Stimulated activated naive CD4-positive, alpha-beta T cell treated with Interleukin-2 at 50 U/mL for 16 hours (primary cell): ENCODE data around the gene NOD2.

Experiments used
- DNase-seq: peaks from one replicate; lab custom pipeline; 2025; lab: John Stamatoyannopoulos, UW

Gene NOD2

GRCh38 chr16:50670476-50670875 is 22.9 kb upstream of the NOD2 start:
- no peak for DNase-seq

DNA sequence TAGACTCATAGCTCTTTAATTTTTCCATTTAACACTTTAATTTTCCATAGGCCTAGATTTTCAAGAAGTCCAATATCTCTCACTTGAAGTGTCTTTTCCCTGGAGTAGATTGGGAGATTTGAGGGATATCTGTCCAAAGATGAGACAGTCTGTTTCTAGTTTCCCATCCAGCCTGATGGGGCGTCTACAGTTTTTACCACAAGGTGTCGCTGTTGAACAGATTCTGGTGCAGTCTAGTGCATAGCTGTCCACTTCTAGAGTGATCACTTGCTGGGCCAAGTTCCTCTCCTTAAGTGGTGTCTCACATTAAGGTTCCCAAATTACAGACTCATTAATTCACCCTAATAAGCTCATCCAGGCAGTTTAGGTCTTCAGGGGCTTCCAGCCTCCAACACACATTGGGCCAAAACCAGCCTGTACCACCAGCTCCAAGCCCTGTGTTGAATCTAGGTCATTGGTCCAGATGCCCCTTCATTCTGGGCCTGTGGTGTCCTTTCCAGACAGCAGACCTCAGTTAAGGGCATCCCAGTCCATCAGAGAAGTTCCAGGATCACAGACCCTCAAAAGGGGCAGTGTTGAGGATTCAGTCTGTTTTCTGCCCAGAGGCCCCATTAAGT is 21.7 kb upstream of the NOD2 start:
- peak; percentile 18 for DNase-seq

GRCh38 chr16:50673496-50674275 is 19.7 kb upstream of the NOD2 start:
- DNase-seq: no peak

GRCh38 chr16:50674831-50675230 is 18.6 kb upstream of the NOD2 start:
- DNase-seq: no peak

- DNase-seq: no peak
Observed at GRCh38 chr16:50675686-50676610, 17.5 kb upstream of the NOD2 start.

GRCh38 chr16:50676684-50677225 is 16.7 kb upstream of the NOD2 start:
- DNase-seq: no peak

GRCh38 chr16:50677351-50677750 is 16.1 kb upstream of the NOD2 start:
- no peak for DNase-seq

- DNase-seq: no peak
Observed at GRCh38 chr16:50678531-50678930, 14.9 kb upstream of the NOD2 start.

GRCh38 chr16:50679266-50679665 is 14.1 kb upstream of the NOD2 start:
- no peak for DNase-seq

DNA sequence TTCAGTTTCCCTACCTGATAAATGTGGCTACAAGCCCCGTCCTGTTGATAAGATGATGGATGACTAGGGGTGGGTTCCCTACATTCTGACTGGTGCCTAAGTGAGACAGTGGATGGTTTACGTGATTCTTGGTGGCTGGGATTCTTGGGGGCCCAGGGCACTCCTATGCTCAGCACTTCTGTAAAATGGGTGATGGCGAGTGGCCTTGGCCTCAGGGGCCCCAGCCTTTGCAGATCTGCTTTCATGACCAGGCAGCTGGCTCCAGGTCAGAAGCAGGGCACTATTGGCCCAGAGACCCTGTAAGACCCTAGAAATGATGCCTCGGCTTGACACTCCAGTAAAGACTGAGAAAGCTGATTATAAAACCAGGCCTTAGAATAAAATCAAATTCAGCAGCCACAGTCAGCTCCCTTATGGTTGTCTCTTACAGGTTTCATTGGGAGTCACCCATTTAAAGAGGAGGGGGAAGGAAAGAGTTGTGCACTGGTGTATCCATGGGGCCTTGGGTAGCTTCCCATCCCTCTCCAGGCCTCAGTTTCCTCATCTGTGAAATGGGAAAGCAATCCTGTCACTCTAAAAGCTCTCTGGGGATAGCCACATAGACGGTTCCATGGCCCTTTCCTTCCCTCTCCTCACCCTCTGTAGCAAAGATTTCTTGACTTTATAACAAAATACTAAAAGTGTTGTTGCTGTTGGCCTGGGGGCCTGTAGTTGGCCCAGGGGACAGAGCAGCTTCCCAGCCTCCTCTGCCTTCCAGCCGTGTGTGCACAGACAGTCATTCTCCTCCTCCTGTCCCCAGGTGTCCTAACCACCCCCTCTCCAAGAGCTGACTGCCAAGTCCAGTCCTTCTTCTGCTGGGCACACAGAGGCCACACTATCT is 13.5 kb upstream of the NOD2 start:
- DNase-seq: no peak

DNA sequence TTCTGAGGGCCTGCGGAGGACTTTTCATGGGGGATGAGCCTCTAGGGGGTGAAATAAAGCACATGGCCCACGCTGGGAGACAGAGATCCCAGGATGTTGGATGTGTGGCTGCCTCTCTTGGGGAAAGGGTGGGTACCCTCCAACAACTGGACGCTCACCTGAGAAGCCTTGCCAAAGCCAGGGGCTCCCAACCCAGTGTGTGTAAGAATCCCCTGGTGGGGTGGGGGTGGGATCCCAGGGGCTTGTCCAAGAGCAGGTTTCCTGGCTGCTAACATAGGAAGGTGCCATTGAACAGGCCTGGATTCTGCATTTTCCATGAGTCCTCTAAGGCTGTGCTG is 12.9 kb upstream of the NOD2 start:
- DNase-seq: no peak

GRCh38 chr16:50681021-50681885 is 12.2 kb upstream of the NOD2 start, which contains the start of gene SNX20:
Gene SNX20 (minus strand): TSS chr16:50681312. CDS start chr16:50677526, 3,786 bp downstream.
- peak; percentile 58 for DNase-seq

DNA sequence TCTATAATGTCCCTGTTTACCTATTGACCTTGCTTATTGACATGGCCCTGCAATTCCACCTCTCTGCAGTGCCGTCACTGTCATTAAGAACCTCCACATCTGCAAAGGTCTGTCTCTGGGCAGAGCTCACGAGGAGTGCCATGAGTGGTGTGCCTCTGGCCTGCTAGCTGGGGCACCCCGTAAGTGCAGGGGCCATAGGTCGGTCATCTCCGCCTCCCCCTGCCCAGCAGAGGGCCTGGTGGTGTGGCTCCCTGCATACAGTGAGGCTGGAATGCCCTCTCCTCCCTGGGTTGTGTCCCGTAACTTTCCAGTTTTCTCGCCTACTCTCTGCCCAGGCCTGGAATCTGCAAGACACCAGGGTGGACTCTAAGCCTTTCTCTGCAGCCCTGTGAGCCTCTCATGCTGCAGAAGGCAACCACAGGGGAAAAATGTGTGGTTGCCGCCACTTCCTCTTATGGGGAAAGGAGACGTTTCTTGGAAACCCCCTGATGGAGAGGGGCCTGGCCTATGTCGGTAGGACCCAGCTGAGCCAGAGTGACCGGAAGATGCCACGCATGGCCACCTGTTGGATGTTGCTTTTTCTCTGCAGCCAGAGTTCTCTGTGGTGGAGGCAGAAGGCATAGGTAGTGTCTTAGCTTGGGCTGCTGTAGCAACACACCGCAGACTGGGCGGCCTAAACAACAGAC is 9.6 kb upstream of the NOD2 start:
- peak; percentile 34 for DNase-seq

- peak; percentile 49 for DNase-seq
Observed at GRCh38 chr16:50684823-50685461, 8.5 kb upstream of the NOD2 start.

GRCh38 chr16:50685462-50686063 is 7.8 kb upstream of the NOD2 start:
- no peak for DNase-seq

DNA sequence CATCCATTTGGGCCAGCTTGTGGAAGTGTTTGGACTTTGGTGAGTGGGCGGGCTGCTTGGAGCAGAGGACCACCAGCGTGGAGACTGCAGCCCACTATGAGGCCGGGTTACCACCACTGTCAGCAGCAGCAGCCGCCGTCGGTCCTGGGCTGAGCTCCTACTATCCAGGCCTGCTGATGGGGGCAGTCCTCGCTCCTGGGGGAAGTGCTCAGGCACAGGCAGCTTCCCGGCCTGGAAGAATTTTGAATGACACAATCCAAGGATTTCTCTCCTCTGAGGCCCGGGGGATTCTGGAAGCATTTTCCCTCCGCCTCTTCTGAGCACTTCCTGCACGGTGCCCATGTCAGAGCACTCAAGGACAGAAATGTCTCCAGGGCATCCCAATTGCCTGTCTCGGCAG is 5.3 kb upstream of the NOD2 start:
- no peak for DNase-seq

- no peak for DNase-seq
Observed at GRCh38 chr16:50688867-50689266, 4.5 kb upstream of the NOD2 start.

DNA sequence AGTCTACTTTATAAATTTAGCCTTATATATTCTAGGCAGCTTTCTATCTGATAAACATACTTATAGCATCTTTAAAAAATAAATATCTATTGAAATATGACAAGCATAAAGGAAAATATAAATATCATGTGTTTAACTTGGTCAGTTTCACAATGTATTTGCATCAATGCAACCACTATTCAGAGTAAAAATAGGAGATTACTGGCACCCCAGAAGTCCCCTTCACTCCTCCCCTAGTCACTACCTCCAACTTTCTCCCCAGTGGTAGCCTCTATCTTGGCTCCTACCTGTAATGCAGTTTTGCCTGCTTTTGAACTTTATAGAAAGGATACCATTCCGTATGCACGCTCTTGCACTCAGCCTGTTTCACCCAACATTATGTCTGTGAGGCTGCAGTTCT is 3.2 kb upstream of the NOD2 start:
- no peak for DNase-seq

- DNase-seq: no peak
Observed at GRCh38 chr16:50692644-50692998, 785 bp upstream of the NOD2 start.
